ENCODE data around the gene LIMCH1. TPM values are rescaled to one million over a fixed set of nuclear protein-coding genes. Genes with fewer than 3 reads are reported as not detected.

The LIMCH1 gene
- total RNA-seq, 1 donor = 8.7 TPM

- no peak for DNase-seq (ENCODE audit: low read depth)
- no peak overlapping the region for H3K4me3 ChIP-seq (ENCODE audit: low read depth, low read length)
- TF ChIP-seq, protein P1, sequence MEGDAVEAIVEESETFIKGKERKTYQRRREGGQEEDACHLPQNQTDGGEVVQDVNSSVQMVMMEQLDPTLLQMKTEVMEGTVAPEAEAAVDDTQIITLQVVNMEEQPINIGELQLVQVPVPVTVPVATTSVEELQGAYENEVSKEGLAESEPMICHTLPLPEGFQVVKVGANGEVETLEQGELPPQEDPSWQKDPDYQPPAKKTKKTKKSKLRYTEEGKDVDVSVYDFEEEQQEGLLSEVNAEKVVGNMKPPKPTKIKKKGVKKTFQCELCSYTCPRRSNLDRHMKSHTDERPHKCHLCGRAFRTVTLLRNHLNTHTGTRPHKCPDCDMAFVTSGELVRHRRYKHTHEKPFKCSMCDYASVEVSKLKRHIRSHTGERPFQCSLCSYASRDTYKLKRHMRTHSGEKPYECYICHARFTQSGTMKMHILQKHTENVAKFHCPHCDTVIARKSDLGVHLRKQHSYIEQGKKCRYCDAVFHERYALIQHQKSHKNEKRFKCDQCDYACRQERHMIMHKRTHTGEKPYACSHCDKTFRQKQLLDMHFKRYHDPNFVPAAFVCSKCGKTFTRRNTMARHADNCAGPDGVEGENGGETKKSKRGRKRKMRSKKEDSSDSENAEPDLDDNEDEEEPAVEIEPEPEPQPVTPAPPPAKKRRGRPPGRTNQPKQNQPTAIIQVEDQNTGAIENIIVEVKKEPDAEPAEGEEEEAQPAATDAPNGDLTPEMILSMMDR (IDR thresholded peaks at IDR 0.05; ENCODE audit: insufficient read depth, low read length) = no peak
These were observed 566 bp upstream of the LIMCH1 start for GRCh38 chr4:41537292-41537890.

DNA sequence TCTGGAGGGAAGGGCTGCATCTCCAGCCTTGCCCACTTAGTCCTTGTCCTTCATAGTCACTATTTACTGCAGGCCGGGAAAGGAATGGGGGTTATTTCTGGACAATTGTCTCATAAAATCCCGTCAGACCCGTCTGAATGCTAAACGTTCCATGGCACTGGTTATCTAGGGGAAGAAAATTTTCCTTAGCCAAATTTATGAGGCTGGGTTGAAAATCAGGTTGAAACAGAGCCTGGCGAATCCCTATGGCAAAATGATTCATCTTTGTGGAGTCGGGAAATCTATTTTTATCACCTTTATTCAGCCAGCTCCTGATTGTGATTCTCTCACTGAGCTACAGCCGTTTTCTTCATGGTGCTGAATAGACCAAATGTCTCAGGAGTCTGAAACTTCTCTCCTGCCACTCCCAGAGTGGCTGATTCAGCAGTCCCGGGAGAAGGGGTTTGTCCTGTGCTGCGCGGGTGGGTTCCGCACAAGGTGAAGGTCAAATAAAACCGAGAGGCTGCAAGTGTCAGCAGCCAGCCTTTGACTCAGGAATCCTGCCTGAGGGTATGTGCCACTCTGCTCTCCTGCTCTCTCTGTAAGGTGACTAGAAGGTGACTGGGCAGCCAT lies 1.0 kb downstream of the LIMCH1 start:
- peak; percentile 9 for DNase-seq (ENCODE audit: low read depth)
- no peak overlapping the region for H3K4me3 ChIP-seq (ENCODE audit: low read depth, low read length)
- TF ChIP-seq, protein P1 (IDR thresholded peaks at IDR 0.05; ENCODE audit: insufficient read depth, low read length) = no peak

- H3K4me3 ChIP-seq (ENCODE audit: low read depth, low read length) = no peak overlapping the region
- TF ChIP-seq, protein P1 (IDR thresholded peaks at IDR 0.05; ENCODE audit: insufficient read depth, low read length) = no peak
- no peak for DNase-seq (ENCODE audit: low read depth)
These were observed 1.8 kb downstream of the LIMCH1 start for GRCh38 chr4:41539711-41540110.

DNA sequence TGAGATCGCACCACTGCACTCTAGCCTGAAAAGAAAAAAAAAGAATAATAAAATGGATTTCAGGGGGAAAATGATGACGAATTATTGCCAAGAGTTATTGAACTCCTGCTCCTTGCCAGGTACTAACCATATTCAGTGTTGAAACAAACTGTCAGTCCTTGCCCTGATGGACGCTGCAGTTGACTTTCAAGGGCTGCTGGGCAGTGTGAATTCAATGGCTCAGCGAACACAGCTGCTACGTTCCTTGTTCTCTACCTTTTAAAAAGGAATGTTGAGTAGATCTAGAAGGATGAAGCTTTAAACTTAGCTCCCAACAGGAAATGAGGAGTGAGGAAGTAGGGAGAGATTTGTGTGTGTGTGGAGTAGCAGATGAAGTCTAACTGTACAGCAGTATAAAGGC lies 2.7 kb downstream of the LIMCH1 start:
- no peak for DNase-seq (ENCODE audit: low read depth)
- TF ChIP-seq, protein P1 (IDR thresholded peaks at IDR 0.05; ENCODE audit: insufficient read depth, low read length) = no peak
- no peak overlapping the region for H3K4me3 ChIP-seq (ENCODE audit: low read depth, low read length)

GRCh38 chr4:41541687-41542094 lies 3.7 kb downstream of the LIMCH1 start:
- no peak overlapping the region for H3K4me3 ChIP-seq (ENCODE audit: low read depth, low read length)
- peak; percentile 57 for DNase-seq (ENCODE audit: low read depth)
- TF ChIP-seq, protein P1 (IDR thresholded peaks at IDR 0.05; ENCODE audit: insufficient read depth, low read length) = no peak

- DNase-seq (ENCODE audit: low read depth) = no peak
- TF ChIP-seq, protein P1 (IDR thresholded peaks at IDR 0.05; ENCODE audit: insufficient read depth, low read length) = no peak
- H3K4me3 ChIP-seq (ENCODE audit: low read depth, low read length) = no peak overlapping the region
These were observed 4.7 kb downstream of the LIMCH1 start for GRCh38 chr4:41542526-41543275.
